Gastrocnemius medialis (tissue), 4 donors: Measurements from ENCODE around the gene SPINT1.

Experiments used
- POLR2A ChIP-seq, 2 donors: fragments of 450-650 bp; IDR thresholded peaks; one replicate each; pipeline ENCODE4 v1.6.1; 2017; ENCODE audit warnings: antibody characterized with exemption in 2 of 2, mild to moderate bottlenecking in 2 of 2, moderate library complexity in 2 of 2
- TF ChIP-seq, protein P1 (sequence below), 5 experiments: fragments of 450-650 bp in 3 of 5; fragments of 200-600 bp in 2 of 5; sonication (generic) in 2 of 5; IDR thresholded peaks in 4 of 5; conservative IDR thresholded peaks in 1 of 5; 1 replicate in 4 of 5; 2 replicates in 1 of 5; pipeline ENCODE4 v1.5.1; 2016 to 2019; ENCODE audit warnings: antibody characterized with exemption in 5 of 5, mild to moderate bottlenecking in 3 of 5, moderate library complexity in 3 of 5

DNA sequence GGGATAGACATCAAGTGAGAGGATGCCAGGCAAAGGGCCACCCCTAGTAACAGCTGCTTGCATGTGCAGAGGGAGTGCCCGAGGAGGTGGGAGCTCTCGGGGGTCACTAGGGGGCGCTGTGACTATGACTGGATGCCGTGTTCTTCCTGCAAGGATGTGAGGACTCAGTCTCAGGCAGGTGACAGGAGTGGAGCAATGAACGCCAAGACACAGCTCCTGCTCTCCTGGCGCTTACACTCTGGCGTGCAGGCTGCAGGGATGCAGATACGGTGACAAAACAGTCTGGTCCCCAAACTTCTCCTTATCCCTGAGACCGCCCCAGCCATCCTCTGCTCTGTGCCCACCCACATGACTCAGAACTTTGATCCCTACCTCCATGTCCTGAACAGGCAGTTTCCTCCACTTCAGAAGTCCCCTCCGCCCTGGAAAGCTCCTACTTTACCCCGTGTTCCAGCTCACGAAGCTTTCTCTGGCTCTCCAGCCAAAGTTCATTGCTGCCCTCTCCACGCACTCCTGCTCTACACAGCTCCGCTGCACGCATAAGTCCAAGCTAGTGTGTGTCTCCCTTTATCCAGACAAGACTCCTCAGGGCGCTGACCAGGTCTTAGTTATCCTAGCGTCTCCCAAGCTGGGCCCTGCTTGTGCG, 15.5 kb downstream of the SPINT1 start:
- TF ChIP-seq, protein P1, sequence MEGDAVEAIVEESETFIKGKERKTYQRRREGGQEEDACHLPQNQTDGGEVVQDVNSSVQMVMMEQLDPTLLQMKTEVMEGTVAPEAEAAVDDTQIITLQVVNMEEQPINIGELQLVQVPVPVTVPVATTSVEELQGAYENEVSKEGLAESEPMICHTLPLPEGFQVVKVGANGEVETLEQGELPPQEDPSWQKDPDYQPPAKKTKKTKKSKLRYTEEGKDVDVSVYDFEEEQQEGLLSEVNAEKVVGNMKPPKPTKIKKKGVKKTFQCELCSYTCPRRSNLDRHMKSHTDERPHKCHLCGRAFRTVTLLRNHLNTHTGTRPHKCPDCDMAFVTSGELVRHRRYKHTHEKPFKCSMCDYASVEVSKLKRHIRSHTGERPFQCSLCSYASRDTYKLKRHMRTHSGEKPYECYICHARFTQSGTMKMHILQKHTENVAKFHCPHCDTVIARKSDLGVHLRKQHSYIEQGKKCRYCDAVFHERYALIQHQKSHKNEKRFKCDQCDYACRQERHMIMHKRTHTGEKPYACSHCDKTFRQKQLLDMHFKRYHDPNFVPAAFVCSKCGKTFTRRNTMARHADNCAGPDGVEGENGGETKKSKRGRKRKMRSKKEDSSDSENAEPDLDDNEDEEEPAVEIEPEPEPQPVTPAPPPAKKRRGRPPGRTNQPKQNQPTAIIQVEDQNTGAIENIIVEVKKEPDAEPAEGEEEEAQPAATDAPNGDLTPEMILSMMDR (IDR thresholded peaks at IDR 0.05 in 4 of 5, conservative IDR thresholded peaks at IDR 0.05 in 1 of 5): peak; percentile 19 to 66 (median 46)
- TF ChIP-seq POLR2A (IDR thresholded peaks at IDR 0.05): no peak
